HL-60 (cell line): ENCODE results near the gene SORCS1.

Source experiments
- CTCF ChIP-seq: IDR thresholded peaks from one replicate; pipeline ENCODE4 v1.5.1; 2011; ENCODE audit warnings: low read length, control low read depth, inconsistent platforms; ENCODE audit not compliant: insufficient read depth
- GABPA ChIP-seq: IDR thresholded peaks from 2 replicates; pipeline ENCODE4 v1.6.1; 2012; ENCODE audit warnings: low read depth

GRCh38 chr10:106593876-106594275, 570.6 kb downstream of the SORCS1 start:
- TF ChIP-seq CTCF (no peak), GABPA (no peak)
